Lower leg skin (tissue), 4 donors: ENCODE results near the gene MAN1C1. TPM values are rescaled to one million over a fixed set of nuclear protein-coding genes. Genes with fewer than 3 reads are reported as not detected.

Source experiments
- DNase-seq, 2 donors: peaks; one replicate each; pipeline ENCODE4 v3.0.0-alpha.2; 2019; ENCODE audit warnings: low spot score in 2 of 2
- H3K4me3 ChIP-seq: fragments of 200-600 bp; sonication (generic); 2 replicates; pipeline ENCODE4 v1.5.1; 2017; ENCODE audit warnings: mild to moderate bottlenecking, low read depth; ENCODE audit not compliant: poor library complexity, severe bottlenecking
- CTCF ChIP-seq, 3 donors: fragments of 450-650 bp; IDR thresholded peaks; one replicate each; pipeline ENCODE4 v1.5.1; 2016; ENCODE audit warnings: antibody characterized with exemption in 3 of 3, mild to moderate bottlenecking in 3 of 3, moderate library complexity in 2 of 3
- POLR2A ChIP-seq, 2 donors: fragments of 450-650 bp; IDR thresholded peaks; one replicate each; pipeline ENCODE4 v1.6.1; 2016 to 2017; ENCODE audit warnings: antibody characterized with exemption in 2 of 2, mild to moderate bottlenecking in 1 of 2, moderate library complexity in 1 of 2
- WGBS, 2 donors: methylation state at CpG; one replicate each; pipeline ENCODE4 v1.1.5; 2018; 5-methylcytosine and 5-hydroxymethylcytosine counted together
- intact Hi-C: fragments of 100-400 bp; cut with DNase I; formaldehyde crosslinking; loops from one replicate; pipeline ENCODE4 v1.15.0; 2023; ENCODE audit warnings: low total_unique reads
- total RNA-seq, 4 donors: library from RNA; depleted of rRNA; stranded (reverse); fragments of >200 nt; gene quantifications; one replicate each; pipeline ENCODE4 v1.1.0, GENCODE V29; 2016

The MAN1C1 gene
- total RNA-seq, 4 donors from 2014 or later = 5.9 to 7.3 (median 6.6) TPM

GRCh38 chr1:25668931-25669573 lies 52.5 kb downstream of the MAN1C1 start:
- TF ChIP-seq POLR2A (IDR thresholded peaks at IDR 0.05) (no peak), CTCF (IDR thresholded peaks at IDR 0.05) (no peak)
- no peak for DNase-seq
- 92 to 96% methylated on average over 9 of the region's 9 CpGs for WGBS, 2 donors
- H3K4me3 ChIP-seq = no peak overlapping the region
- intact Hi-C loops = no loop called here

DNA sequence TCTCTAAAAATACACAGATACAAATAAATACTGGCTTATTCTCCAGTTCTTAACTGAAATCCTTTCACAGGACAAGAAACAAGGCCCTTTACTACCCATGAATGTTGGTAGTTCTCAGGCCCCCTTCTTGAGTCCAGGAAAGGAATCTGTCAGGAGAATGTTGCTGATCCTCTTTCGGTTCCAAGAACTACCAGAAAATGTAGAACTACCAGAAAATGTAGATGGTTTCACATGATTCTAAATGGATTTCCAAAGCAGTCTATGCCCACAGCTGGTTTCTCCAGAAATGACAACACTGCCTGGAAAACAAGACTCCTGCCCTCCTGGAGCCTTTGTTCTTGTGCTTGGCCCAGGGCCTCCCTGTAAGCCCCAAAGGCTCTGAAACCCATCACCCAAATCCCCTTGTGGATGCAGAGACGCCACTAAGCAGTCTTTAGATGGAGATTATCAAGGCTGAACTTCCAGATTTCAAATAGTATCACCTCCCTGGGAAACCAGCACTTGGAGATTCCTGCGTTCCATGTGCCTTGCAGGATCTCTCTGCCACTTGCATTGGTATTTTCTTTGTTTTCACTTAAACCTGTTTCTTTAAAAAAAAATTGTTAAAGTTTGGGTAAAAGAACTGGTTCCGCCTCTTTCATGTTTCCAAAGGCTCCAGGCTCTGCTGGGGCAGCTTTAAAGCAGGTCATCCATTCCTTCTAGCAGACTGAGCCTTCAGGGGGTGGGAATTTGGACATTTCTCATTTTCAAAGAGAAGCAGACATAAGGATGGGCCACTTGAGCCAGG lies 53.4 kb downstream of the MAN1C1 start:
- no peak for TF ChIP-seq POLR2A (IDR thresholded peaks at IDR 0.05)
- TF ChIP-seq CTCF (IDR thresholded peaks at IDR 0.05) = no peak
- WGBS, 2 donors = 82 to 85% methylated on average over 4 of the region's 4 CpGs
- DNase-seq = no peak
- intact Hi-C loops = no loop called here
- H3K4me3 ChIP-seq = no peak overlapping the region

DNA sequence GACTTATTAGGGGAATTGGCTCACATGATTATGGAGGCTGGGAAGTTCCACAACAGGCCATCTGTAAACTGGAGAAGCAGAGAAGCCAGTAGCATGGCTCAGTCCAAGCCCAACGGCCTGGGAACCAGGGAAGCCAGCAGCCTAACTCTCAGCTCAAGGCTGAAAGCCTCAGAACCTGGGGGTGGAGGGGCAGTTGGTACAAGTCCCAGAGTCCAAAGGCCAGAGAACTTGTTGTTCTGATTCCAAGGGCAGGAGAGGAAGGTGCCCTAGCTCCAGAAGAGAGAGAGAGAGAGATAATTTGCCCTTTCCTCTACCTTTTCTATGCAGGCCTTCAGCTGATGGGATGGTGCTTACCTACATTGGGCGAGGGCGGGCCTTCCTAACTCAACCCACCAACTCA lies 55.3 kb downstream of the MAN1C1 start:
- TF ChIP-seq CTCF (IDR thresholded peaks at IDR 0.05) = no peak
- no peak for TF ChIP-seq POLR2A (IDR thresholded peaks at IDR 0.05)
- no peak for DNase-seq
- no peak overlapping the region for H3K4me3 ChIP-seq
- 95 to 96% methylated on average over 3 of the region's 3 CpGs for WGBS, 2 donors
- intact Hi-C loops = no loop called here

DNA sequence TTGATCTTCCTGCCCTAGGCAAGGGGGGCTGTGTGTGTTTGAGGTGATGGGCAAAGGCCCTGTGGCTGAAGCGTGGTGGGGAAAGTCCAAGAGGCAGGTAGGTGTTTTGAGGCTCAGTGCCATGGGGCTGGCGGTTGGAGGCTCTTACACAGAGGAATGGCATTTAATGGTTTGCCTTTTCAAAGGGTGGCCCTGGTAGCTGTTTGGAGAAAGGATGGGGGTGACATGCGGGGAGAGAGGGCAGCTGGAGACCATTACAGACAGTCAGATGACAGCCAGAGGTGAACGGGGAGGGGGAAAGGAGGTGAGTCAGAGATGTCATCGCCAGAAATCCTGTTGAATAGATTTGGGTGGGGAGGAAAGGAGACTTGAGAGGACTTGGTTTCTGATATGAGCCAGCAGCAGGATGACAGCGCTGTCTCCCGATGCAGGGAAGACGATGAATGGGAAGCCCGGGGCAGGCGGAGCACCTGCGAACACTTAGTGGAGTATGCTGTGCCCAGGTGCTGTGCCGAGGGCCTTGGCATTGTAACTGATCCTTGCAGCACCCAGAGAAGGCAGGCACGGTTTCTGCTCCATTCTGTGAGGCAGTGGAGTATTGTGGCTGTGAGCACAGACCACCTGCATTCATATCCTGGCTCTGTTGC lies 56.3 kb downstream of the MAN1C1 start:
- DNase-seq = no peak
- H3K4me3 ChIP-seq = no peak overlapping the region
- intact Hi-C loops = no loop called here
- no peak for TF ChIP-seq CTCF (IDR thresholded peaks at IDR 0.05)
- no peak for TF ChIP-seq POLR2A (IDR thresholded peaks at IDR 0.05)
- 62 to 70% methylated on average over 13 of the region's 13 CpGs for WGBS, 2 donors

DNA sequence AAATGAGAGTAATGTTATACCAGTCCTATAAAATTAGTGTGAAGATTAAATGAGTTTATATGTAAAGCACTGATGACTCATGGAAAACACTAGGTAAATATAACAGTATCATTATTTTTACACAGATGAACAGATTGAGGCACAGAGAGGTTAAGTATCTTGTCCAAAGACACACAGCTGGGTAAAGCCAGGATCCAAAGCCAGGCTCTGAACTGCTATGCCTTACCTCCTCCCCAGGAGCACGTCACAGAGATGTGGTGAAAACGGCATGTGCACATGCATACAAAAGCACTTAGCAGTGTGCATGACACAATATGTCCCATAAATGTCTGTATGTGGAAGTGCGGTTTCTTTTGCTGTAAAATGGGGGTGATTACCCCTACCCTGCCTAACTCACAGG lies 56.9 kb downstream of the MAN1C1 start:
- WGBS, 2 donors = 85 to 91% methylated on average over 3 of the region's 3 CpGs
- TF ChIP-seq CTCF (IDR thresholded peaks at IDR 0.05) (no peak), POLR2A (IDR thresholded peaks at IDR 0.05) (no peak)

More for the DNA sequence above, 56.9 kb downstream of the MAN1C1 start:
- DNase-seq = no peak
- no peak overlapping the region for H3K4me3 ChIP-seq
- intact Hi-C loops = no loop called here
